ENCODE data around the gene KIF26A. TPM values are rescaled to one million over a fixed set of nuclear protein-coding genes. Genes with fewer than 3 reads are reported as not detected.
A peak's percentile ranks its signal among the peaks of the same experiment; 100 is the strongest.

Gene KIF26A
- total and polyA plus RNA-seq, 7 donors: 0.99 to 3.2 (median 1.8) TPM

GRCh38 chr14:104226421-104227383, 88.3 kb downstream of the KIF26A start:
- Histone ChIP-seq H3K4me3 (no peak overlapping the region), H3K4me1 (no peaks in the 10 kb centered on the region), H3K27ac (no peak overlapping the region), H3K9me3 (no peaks in the 10 kb centered on the region), H3K36me3 (ENCODE audit: insufficient read depth in 1 of 2, low read depth in 1 of 2) (no peaks in the 10 kb centered on the region), H3K27me3 (ENCODE audit: insufficient read depth in 3 of 3, low read length in 2 of 3) (peaks cover 0 to 29% (median 9%) of the 10 kb centered on the region in 3 donors)
- no peak for TF ChIP-seq CTCF (IDR thresholded peaks at IDR 0.05)
- ATAC-seq (no peak), DNase-seq (peak in 1 of 2 donors; percentile 33)
- WGBS, 3 donors: 83 to 86% (median 84%) methylated on average over 17 of the region's 17 CpGs
- intact Hi-C loops (cut with DNase I): no loop called here

DNA sequence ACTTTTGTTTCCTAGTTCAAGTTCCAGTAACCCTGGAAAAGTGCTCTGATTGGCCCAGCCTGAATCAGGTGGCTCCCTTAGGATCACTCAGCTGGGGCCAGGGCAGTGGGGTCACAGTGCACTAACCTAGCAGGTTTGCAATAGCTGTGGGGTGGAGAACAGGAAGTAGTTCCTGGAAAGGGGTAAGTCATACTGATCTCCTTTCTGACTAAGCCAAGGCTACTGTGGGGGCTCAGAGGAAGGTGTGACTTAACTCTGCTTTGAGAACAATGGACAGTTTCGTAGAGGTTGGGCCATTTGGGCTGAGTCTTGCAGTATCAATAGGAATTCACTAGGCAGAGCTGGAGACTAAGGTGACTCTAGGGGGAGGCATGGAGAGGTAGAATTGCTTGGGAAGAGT, 89.4 kb downstream of the KIF26A start:
- ATAC-seq: no peak
- Histone ChIP-seq H3K27ac (no peak overlapping the region), H3K4me3 (no peak overlapping the region), H3K9me3 (no peaks in the 10 kb centered on the region), H3K27me3 (ENCODE audit: insufficient read depth in 3 of 3, low read length in 2 of 3) (peaks cover 0 to 18% (median 9%) of the 10 kb centered on the region in 3 donors), H3K4me1 (no peaks in the 10 kb centered on the region), H3K36me3 (ENCODE audit: insufficient read depth in 1 of 2, low read depth in 1 of 2) (no peaks in the 10 kb centered on the region)
- intact Hi-C loops (cut with DNase I): no loop called here
- DNase-seq: peak in 1 of 2 donors; percentile 6
- TF ChIP-seq CTCF (IDR thresholded peaks at IDR 0.05): no peak
- WGBS, 3 donors: 76 to 88% (median 85%) methylated on average over 1 of the region's 1 CpG

DNA sequence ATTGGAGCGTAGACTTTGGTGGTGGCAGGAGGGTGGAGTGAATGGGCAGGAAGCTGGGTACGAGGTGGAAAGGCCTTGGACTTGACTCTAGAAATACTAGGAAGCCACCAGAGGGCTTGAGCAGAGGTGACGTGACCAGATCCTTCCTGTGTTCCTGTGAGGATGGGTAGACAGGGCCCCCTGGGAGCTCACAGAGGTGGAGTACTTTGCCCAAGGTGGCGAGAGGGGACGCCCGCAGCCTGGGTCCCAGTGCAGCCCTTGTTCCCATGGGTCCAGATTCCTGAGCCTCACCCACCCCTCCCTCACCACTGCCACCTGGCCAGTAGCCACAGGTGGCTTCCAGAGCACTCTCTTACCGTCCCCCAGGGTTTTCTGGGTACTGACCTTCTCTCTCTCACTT, 89.8 kb downstream of the KIF26A start:
- Histone ChIP-seq H3K4me3 (no peak overlapping the region), H3K27me3 (ENCODE audit: insufficient read depth in 3 of 3, low read length in 2 of 3) (peaks cover 0 to 14% (median 9%) of the 10 kb centered on the region in 3 donors), H3K9me3 (no peaks in the 10 kb centered on the region), H3K4me1 (no peaks in the 10 kb centered on the region), H3K36me3 (ENCODE audit: insufficient read depth in 1 of 2, low read depth in 1 of 2) (no peaks in the 10 kb centered on the region), H3K27ac (no peak overlapping the region)
- intact Hi-C loops (cut with DNase I): no loop called here
- DNase-seq (peak in 1 of 2 donors; percentile 15), ATAC-seq (no peak)
- 79 to 92% (median 85%) methylated on average over 7 of the region's 7 CpGs for WGBS, 3 donors
- no peak for TF ChIP-seq CTCF (IDR thresholded peaks at IDR 0.05)

GRCh38 chr14:104228716-104229533, 90.5 kb downstream of the KIF26A start:
- Histone ChIP-seq H3K27me3 (ENCODE audit: insufficient read depth in 3 of 3, low read length in 2 of 3) (peaks cover 0 to 8% (median 7%) of the 10 kb centered on the region in 3 donors), H3K36me3 (ENCODE audit: insufficient read depth in 1 of 2, low read depth in 1 of 2) (no peaks in the 10 kb centered on the region), H3K4me3 (no peak overlapping the region), H3K4me1 (no peaks in the 10 kb centered on the region), H3K9me3 (no peaks in the 10 kb centered on the region), H3K27ac (no peak overlapping the region)
- TF ChIP-seq CTCF (IDR thresholded peaks at IDR 0.05): no peak
- WGBS, 3 donors: 83 to 90% (median 86%) methylated on average over 16 to 17 of the region's 17 CpGs
- intact Hi-C loops (cut with DNase I): no loop called here
- ATAC-seq (no peak), DNase-seq (peak in 1 of 2 donors; percentile 39)

Measured in psoas muscle (tissue), 8 donors.